HL-60 (cell line): ENCODE data around the gene SPATA31D1.

Source experiments
- DNase-seq, 2 experiments: peaks; one replicate each; pipeline ENCODE4 v3.0.0-alpha.2; 2010 to 2020; ENCODE audit warnings: low read depth in 1 of 2, low spot score in 1 of 2
- H3K27ac ChIP-seq: fragments of 250-450 bp; sonication (Bioruptor Pico); replicated peaks from 2 replicates; pipeline ENCODE4 v1.5.1; 2020; ENCODE audit warnings: mild to moderate bottlenecking, moderate library complexity
- H3K27me3 ChIP-seq: fragments of 250-450 bp; sonication (Bioruptor Pico); 2 replicates; pipeline ENCODE4 v1.5.1; 2021; ENCODE audit warnings: mild to moderate bottlenecking, moderate library complexity; ENCODE audit not compliant: insufficient read depth, poor library complexity, severe bottlenecking
- H3K4me3 ChIP-seq: replicated peaks from 2 replicates; pipeline ENCODE4 v1.5.1; 2011; ENCODE audit warnings: mild to moderate bottlenecking, control low read depth, low read length; ENCODE audit not compliant: insufficient read depth
- CTCF ChIP-seq: IDR thresholded peaks from one replicate; pipeline ENCODE4 v1.5.1; 2011; ENCODE audit warnings: low read length, control low read depth, inconsistent platforms; ENCODE audit not compliant: insufficient read depth
- GABPA ChIP-seq: IDR thresholded peaks from 2 replicates; pipeline ENCODE4 v1.6.1; 2012; ENCODE audit warnings: low read depth
- POLR2AphosphoS5 ChIP-seq: IDR thresholded peaks from 2 replicates; pipeline ENCODE4 v1.6.1; 2012; ENCODE audit warnings: low read depth
- REST ChIP-seq: IDR thresholded peaks from 2 replicates; pipeline ENCODE4 v1.6.1; 2012; ENCODE audit warnings: low read depth; ENCODE audit not compliant: insufficient replicate concordance
- SPI1 ChIP-seq: IDR thresholded peaks from 2 replicates; pipeline ENCODE4 v1.6.1; 2012; ENCODE audit warnings: low read depth, mild to moderate bottlenecking, borderline replicate concordance

Gene SPATA31D1

DNA sequence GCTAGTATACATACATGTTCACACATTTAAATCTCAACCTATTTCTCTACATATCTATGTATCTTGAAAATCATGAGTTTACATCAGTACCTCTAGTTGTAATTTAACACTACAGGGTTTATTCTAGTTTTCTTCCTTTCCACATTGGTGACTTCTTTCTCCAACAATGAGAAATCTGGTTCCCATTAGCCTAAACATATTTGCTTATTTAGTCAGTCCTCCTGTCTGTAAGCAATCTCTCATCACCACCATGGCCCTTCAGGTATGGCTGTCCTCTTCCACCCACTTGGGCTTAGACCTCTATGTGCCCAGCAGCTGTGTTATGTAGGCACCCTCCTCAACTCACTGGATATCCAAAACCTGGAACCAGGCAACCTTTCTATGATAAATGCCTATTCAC, 8.0 kb upstream of the SPATA31D1 start:
- DNase-seq = no peak
- Histone ChIP-seq H3K27ac (no peak overlapping the region), H3K4me3 (no peak overlapping the region), H3K27me3 (no peaks in the 10 kb centered on the region)
- TF ChIP-seq POLR2AphosphoS5 (no peak), GABPA (no peak), CTCF (no peak), REST (no peak), SPI1 (no peak)

DNA sequence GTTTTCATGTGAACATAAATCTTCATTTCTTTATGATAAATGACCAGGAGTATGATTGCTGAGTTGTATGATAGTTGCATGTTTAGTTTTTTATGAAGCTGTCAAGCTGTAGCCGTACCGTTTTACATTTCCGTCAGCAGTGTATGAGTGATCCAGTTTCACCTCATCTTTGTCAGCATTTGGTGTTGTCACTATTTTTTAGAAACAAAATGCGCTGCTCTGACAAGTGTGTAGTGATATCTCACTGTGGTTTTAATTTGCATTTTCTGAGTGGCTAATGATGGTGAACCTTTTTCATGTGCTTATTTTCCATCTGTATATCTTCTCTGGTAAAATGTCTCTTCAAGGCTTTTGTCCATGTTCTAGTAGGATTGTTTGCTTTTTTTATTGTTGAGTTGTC, 6.7 kb upstream of the SPATA31D1 start:
- no peak overlapping the region for H3K4me3 ChIP-seq
- no peaks in the 10 kb centered on the region for H3K27me3 ChIP-seq
- H3K27ac ChIP-seq = no peak overlapping the region
- no peak for TF ChIP-seq SPI1
- no peak for TF ChIP-seq POLR2AphosphoS5
- no peak for TF ChIP-seq REST
- no peak for TF ChIP-seq CTCF
- TF ChIP-seq GABPA = no peak
- no peak for DNase-seq

DNA sequence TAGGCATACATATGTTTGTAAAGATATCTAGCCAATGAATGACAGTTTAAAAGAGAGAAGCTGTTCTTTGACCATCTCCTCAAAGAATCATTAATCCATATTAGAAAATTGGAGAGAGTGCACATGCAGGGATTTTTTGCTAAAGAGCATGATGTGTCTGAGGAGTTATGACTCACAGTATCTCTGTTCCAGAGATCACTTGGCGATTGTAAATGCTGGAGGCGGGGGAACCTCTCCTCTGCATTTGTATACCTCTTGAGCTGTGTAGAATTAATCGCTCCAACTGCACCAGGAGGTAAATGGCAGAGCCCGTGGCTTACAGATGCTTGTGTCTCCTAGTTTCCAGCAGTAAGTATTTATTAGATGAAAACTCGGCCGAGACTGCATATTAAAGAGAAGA, 3.6 kb upstream of the SPATA31D1 start:
- no peaks in the 10 kb centered on the region for H3K27me3 ChIP-seq
- H3K4me3 ChIP-seq = no peak overlapping the region
- no peak for TF ChIP-seq SPI1
- no peak for TF ChIP-seq GABPA
- no peak for TF ChIP-seq CTCF
- TF ChIP-seq POLR2AphosphoS5 = no peak
- no peak for TF ChIP-seq REST
- no peak overlapping the region for H3K27ac ChIP-seq
- DNase-seq = no peak
